Embryonic facial prominence (tissue), 1 donor: Measurements from ENCODE around the gene TIAM1.

Source experiments
- DNase-seq: peaks from one replicate; pipeline ENCODE4 v3.0.0-alpha.2; 2016; ENCODE audit errors: extremely low spot score

Gene TIAM1

DNA sequence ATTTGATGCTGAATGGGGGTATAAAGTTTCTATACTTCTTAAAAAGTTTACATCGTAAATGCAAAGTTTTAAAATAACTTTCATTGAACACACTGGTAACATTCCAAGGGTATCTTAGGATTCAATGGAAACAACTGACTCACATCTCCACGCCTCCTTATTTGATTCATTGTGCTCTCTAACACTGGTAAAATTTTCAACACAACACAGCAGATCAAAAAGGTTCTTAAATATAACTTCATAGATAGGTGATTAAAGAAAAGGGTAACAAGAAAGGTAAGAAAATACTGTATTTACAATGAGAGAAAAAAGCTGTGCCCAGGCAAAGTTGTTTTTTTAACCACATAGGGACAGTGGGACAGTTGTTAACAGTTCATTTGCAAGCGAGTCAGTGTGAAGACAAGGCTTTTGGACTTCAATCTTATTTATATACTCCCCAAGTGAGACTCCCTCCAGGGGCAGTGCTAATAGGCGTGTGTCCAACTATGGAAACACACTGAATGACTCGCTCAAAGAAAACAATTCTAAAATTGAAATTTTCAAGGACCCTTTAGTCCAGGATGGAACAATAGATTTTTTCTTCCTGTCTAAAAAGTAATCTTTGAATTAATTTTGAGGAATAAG is 140.5 kb downstream of the TIAM1 start:
- no peak for DNase-seq

DNA sequence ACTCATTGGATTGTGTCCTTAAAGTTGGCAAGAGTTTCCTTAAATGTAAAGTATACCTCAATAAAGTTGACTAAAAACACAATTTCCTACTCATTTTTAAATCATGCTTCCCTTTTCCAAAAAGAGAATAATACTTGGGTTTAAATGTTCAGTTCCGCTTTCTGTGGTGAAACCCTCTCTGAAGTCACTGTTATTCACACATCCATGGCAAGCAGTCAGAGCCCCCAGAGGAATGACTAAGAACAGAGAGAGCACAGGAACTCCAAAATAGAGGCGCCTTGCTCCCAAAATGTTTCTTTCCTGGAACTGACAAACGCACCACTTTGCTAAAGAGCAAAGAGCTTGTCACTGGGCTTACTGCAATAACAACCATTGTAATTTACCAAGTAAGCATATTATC is 142.5 kb downstream of the TIAM1 start:
- DNase-seq: no peak

DNA sequence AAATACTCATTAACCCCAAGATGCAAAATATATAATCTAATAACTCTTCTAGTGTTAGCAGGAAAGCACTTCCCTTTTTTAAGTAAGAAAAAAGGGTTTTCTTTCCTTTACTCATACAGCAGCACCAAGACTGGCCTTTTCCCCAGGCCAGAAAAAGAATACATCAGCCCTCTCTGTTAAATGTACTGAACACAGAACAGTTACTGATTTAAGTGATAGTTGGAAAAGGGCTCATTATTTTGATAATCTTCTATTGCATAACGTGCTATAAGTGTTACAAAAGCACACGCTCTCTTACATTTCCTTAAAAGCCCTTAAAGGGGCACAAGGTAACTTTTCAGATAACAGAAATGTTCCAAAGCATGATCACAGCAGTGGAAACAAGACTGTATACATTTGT is 142.9 kb downstream of the TIAM1 start:
- DNase-seq: no peak

DNA sequence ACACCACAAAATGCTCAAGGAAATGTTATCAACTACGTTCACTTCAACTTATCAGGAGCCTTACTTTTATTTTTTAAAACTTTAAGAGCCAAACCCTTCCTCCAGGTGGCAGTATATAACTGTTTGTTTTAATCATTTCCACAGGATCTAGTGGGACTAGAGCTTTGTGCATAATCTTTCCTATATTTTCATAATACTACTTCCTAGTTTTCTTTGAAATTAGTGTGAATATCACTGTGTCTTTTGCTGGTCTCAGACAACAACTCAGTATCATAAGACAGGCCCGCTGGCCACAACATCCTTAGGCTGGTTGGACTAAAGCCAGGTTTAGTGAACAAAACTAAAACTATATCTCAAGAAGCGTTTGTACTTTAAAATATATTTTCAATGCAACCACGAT is 145.5 kb downstream of the TIAM1 start:
- DNase-seq: peak; percentile 48

DNA sequence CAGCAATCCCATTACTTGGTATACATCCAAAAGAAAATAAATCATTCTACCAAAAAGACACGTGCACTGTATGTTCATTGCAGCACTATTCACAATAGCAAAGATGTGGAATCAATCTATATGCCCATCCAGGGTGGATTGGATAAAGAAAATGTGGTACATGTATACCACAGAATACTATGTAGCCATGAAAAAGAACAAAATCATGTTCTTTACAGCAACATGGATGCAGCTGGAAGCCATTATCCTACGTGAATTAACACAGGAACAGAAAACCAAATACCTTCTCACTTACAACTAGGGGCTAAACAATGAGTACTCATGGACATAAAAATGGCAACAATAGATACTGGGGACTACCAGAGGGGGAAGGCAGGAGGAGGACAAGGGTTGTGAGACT is 147.3 kb downstream of the TIAM1 start:
- DNase-seq: no peak

DNA sequence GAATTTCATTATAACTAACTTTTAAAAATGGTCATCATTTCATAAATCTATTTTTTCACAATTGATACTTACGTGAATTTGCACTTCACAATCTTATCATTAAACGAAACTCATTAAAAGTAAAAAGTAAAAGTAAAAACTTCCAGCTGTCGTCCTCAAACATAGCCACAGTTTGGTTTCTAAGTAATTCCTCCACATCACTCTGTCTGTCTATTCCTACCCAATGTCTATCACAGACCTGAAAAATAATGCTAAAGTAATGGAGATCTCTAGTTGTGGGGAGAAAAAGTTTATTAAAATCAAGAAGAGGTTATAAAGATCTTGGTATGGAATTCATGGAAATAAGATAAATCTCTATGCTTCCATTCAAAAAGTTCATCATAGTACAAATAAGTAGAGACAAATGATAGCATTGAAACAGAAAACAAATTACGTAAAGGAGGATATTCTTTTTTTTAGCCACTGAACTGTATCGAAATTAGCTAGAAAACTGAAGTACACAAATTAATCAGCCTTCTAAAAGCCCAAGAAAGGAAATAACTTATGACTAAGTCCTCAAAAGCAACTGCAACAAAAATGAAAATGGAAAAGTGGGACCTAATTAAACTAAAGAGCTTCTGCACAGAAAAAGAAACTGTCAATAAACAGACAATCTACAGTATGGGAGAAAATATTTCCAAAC is 148.6 kb downstream of the TIAM1 start:
- no peak for DNase-seq

DNA sequence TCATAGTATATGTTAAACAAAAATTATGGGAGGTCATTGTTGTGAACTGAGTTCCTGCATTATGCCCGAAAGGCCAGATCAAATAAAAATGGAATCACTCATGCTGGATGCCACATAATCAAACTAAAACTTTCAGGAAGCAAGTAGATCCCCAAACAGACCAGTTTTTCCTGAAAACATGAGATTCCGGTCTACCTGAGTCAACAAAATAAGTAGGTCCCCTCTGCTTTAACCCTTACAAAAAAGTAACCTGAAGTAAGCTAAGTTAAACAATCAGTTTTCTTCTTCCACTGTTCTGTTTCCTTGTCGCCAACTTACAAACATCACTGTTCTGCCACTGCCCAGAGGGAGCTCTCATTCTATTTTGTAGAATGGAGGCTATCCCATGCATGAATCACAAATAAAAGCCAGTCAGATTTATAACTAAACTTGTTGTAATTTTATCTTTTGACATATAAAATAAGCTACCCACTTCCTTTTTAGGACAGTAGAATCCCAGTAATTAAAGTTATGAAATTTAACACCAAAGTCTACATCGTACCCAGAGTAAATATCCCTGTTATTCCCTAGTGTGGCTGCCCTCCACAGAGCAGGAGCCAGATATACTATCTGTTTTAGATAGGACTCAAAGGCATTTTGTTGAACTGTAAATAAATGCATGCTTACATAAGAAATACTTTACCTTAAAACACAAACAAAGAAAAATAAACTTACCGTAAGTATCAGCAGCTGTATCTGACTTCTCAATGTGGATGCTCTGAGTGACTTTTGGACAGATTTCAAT is 149.4 kb downstream of the TIAM1 start:
- no peak for DNase-seq

DNA sequence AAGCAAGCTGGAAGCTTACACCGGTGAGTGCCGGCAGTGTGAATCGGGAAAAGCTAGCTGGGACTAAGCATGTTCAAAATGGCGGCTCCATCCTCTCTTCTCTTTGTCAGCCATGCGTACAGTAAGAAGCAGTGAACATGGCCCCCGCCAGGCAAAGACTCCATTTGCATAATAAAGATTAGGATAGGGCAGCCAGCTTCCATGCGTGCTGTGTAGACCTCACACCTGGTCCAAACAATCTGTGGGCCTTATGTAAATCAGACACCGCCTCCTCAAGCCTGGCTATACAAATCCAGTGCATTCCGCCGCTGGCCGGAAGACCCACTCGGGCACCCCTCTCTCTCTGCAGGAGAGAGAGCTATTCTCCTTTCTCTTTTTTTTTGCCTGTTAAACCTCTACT is 150.3 kb downstream of the TIAM1 start:
- no peak for DNase-seq

DNA sequence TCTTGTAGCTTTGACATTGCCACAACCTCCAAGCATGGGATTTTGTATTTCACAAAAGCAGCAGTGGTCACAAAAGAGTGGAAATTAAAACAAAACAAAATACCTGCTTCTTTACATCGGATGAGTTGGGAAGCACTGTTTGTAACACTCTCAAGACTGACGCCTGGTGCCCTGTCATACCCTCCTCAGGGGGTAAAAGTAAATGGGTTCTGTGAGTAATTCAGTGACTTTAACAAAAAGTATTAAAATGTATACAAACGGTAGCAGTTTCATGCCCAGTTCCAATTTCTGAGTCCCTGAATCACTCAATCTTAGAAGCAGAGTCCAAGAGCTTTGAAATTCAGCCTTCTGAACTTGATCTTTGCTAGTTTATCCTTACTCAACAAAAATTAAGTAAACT is 152.5 kb downstream of the TIAM1 start:
- no peak for DNase-seq

DNA sequence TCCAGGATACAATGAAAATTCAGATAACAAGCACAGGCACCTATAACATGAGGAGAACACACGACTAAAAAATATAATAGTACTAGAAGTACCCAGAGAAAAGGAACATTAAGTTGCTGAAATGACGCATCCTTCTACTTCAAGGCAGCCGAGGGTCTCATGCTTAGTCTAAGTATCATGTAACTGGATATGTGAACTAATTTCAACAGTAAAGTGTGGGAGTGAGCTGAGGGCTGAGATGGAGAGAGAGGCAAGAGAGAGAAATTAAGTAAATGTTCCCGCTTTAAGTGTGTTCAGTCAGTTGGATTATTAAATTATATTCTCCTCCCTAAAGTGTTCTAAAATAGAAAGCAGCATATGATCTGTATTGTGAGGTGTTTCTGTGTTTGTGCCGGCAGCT is 153.5 kb downstream of the TIAM1 start:
- no peak for DNase-seq

DNA sequence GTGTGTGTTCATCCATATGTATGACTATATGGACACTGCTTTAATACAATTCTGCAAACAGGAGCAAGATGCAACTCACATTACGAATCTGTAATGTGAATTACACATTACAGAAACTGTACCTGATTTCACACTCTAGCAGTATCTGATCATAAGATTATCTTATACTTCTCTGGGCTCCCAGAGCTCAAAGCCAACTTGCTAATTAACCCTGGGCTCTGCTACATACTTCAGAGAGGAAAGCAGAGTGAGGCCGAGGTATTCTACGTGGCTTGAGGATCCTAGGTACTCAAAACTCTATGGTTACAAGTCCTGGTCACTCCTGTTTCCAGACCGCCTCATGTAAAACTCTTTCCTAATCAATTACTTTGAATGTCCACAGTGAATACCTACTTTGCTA is 156.6 kb downstream of the TIAM1 start:
- DNase-seq: no peak

DNA sequence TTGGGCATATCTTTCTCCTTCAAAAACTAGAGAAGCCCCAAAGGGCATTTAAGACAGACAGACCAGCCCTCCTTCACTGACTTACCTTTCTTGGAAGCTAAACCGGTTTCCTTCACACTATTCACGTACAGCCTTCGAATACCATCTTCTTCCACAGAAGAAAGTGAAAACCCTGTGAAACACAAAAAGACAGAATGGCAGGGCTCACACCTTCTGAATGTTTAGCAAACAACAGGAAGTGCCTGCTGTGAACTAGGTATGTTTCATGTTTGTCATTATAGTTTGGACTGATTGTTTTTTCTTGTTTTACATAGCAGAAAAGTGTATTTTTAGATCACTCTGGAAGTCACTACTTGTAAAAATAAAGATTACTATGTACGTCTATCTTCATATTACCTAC is 157.1 kb downstream of the TIAM1 start:
- DNase-seq: no peak

DNA sequence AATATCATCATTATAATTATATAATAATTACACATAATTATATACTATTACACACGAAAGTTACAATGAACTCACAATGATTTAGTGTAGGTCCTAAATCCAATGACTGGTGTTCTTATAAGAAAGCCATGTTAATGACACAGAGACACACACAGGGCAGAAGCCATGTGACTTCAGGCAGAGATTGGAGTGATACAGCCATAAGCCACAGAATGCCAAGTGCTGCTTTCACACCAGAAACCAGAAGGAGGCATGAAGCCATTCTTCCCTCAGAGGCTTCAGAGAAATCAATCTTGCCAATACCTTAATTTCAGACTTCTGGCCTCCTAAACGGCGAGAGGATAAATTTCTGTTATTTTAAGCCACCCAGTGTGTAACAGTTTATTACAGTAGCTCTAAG is 158.4 kb downstream of the TIAM1 start:
- DNase-seq: no peak

DNA sequence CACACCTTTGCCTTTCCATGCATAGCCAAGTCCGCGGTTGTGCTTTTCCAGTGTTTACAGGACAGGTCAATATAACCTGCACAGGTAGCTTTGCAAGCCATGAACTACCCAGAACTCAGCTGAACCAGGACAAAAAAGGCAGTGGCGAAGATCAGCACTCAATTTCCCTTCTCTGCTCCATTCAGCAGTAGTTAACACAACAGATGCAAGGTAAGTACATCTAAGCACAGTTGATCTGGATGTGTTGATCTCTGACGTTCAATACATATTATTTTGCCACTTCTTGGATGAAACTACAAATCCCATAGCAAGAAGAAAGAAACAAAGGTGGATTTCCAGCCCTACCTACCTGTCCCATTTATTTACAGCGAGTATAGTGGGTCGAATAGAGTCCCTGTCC is 159.2 kb downstream of the TIAM1 start:
- no peak for DNase-seq

DNA sequence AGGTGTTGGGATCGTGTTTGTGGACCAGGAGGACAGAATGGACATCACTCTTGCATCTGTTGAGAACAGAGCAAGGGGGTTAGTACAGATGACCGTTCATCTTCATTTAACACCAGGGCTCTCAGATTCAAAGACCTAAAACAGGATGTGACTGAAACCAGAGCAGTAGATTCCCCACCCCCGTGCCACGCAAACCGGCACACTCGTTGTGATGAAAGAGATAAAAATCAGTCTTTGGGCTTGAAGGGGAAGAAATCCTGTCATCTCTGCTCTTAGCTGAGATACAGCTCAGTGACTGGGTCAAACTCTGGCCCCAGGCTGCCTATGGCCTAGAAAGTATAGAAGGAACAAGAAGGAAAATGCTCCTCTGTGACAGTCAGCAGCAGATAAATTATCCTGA is 159.6 kb downstream of the TIAM1 start:
- DNase-seq: no peak

DNA sequence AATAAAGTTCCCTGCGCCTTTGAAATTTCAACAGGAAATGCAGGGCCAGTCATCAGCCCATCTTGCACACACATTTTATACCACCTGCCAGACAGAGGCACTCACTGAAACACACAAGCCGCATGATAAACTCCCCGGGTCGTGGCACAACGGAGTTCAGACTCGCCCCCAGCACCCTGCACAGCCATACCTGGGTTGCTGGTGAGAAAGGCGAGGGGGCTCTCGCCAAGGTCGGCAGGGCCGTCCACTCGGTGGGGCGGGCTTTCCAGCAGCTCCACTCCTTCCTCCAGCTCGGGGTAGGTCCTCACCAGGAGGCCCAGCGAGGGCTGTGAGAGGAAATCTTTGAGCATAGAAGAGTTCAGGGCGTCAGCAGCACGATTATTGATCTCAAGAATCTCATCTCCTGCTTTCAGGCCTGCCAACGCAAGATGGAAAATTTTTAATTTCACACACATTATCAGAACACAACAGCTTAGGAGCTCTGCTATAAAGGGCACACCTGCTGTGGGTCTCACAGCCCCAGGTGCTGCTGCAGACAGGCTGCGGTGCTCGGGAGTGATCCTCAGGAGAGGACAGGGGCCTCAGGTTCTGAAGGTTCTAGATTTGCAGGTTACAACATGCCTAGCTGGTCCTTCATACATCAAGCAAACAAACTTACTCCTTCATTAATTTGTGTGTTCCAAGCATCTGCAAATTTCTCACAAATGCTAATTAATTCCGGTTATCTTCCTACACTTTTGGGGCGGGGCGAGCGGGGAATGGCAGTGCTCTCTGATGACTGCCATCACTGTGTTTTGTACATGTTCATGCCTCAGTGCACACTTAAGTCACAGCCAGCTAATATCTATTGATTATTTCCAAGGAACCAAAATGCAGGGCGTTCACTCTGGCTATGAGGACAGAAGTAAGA is 161.6 kb downstream of the TIAM1 start:
- no peak for DNase-seq

DNA sequence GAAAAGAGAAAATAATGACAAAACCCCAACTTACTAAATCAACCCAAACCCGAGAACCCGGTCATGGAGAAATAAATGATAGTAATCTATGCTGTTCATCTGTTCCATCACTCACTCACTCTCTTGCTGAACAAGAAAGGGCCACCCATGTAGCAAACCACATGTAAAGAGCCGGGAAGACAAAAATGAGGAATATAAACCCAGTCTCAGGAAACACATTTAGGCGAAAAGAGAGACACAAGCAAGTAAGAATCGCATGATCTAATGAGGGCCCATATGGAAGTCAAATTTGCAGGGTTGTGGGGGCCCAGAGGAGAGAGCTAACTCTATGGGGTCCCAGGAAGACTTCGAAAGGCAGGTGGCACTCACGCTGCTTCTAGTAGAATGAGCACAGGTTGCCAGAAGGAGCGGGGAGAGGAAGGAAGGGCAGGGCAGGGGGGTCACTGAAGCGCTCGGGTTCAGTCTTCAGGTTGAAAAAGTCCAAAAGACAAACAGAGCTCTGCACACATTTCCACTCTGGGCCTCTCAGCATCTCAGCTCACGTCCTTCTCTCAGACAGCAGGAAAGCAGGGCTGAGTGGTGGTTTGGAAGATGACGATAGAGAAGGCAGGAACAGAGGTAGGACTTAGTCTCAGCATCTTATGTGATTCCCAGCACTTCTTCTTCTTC is 162.8 kb downstream of the TIAM1 start:
- no peak for DNase-seq

DNA sequence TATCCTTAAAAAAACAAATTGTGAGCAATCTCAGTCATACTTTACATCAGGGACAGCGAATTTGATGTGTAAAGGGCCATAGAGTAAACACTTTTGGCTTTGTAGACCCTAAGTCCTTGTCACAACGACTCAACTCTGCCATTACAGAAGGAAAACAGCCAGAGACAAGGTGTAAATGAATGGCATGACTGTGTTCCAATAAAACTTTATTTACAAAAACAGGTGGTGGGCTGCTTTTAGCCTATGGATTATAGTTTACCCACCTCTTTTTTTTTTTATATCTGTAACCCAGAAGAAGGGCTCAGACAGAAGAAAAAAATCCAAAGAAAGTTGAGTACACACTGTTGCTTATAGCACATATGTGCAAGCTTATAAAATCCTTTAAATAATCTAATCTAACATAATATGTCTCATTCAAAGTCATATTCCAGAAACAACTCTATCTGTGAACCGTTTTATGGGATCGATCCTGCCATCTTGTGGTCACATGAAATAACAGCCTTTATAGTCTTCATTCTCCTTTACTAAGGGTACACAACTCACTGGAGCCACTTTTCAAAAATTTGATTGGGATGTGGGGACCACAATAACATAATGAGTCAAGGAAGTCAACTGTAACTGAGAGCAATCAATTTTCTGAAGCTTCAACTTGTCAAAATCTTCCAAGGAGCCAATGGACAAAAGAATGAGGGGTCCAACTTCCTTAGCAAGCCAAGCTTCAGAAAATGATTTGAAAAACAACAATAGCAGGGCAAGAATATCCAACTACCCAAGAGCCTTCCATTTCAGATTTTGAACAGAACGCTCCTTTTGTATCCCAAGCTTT is 163.6 kb downstream of the TIAM1 start:
- DNase-seq: no peak

DNA sequence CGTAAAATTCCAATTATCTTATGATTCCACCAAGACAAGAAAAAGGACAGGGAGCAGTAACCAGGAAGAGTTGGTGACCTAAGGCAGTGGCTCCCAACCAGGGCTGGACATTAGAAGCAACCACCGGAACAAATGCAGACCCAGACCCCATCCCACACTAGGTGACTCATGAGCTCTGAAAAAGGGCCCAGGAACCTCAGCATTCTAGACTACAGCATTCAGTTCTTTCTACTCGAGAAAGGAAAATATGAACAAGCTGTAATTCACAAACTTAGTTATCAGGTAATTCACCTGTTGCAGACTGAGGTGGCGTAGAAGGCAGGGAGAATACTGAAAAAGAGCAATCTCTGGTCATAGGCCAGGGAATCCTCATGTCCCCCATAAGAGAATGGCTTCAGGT is 167.3 kb downstream of the TIAM1 start:
- no peak for DNase-seq

DNA sequence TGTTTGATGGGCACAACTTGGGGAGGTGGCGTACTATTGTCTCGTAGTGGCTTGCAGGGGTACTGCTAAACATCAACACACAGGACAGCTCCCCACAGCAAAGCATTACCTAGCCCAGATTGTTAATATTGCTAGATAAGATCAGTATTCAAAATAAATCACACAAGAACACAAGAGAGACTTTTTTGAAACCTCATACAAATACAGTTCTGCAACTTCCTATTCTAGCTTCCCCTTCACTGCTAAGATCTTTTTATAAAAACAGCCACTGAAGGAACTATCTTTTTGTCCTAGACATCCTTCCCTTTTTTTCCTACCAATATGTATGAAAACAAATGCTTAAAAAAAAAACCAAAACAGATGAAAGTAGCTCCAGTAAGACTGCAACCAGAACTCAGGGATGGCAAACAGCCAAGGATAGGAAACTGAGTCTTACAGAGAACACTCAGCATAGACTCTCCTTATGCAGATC is 167.9 kb downstream of the TIAM1 start:
- DNase-seq: no peak
